Activated gamma-delta T cell treated with anti-CD3 and anti-CD28 coated beads, Interleukin-2, amount 50 U/mL, for 16 hours (primary cell): ENCODE data around the gene VPREB3.
A peak's percentile ranks its signal among the peaks of the same experiment; 100 is the strongest.

Source experiments
- DNase-seq: peaks from one replicate; pipeline ENCODE4 v3.0.0-alpha.2; 2020; ENCODE audit warnings: low read depth

The VPREB3 gene

DNA sequence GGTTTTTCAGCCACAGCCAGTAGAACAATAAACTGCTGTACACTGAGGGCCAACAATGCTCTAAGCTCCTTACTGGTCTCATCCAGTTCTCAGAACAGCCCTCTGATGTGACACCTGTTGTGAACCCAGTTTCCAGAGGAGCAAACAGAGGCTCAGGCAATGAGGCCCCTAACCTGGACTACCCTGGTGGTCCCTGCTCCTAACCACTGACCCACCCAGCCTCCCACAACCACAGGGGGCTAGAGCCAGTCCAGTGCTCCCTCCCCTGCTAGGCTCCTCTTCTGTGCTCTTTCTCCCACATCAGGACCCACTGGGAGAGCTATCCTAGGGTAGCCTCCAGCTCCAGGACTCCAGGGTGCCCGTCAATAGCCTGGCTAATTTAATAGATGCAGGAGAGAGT is 28.5 kb upstream of the VPREB3 start:
- DNase-seq, result no peak

DNA sequence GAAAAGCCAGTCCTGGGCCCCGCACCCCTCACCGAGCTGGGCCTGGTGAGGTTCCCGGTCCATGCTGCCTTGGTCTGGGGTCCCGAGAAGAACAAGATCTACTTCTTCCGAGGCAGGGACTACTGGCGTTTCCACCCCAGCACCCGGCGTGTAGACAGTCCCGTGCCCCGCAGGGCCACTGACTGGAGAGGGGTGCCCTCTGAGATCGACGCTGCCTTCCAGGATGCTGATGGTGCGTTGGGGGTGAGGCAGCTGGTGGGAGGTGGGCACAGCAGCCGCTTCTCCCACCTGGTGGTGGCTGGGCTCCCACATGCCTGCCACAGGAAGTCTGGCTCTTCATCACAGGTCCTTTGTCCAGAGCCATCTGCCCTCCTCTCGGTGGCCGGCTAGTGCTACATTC is 28.0 kb upstream of the VPREB3 start:
- DNase-seq, result no peak

DNA sequence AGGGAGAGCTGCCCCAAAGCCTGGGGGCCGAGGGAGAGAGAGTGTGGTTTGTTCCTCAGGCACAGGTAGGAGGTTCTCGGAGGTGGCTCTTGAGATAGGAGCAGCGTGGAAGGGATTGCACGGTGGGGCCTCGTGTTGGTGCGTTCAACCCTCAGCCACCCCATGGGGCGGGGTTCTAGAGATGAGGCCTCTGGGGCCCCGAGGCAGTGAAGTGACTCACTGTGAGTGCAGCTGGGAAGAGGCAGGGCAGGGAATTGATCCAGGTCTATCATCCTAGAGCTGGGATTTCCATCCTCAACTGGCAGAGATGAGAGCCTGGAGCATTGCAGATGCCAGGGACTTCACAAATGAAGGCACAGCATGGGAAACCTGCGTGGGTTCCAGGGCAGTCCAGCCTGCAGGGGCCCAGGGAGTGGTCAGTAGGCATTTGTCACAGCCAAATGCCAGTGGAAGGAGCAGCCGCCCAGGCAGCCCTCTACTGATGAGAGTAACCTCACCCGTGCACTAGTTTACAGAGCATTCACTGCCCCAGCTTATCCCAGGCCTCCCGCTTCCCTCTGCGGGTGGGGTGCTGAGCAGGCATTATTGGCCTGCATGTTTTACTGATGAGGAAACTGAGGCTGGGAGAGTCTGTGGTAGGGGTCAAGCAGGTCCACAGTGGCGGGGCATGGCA is 27.4 kb upstream of the VPREB3 start:
- DNase-seq, result no peak

DNA sequence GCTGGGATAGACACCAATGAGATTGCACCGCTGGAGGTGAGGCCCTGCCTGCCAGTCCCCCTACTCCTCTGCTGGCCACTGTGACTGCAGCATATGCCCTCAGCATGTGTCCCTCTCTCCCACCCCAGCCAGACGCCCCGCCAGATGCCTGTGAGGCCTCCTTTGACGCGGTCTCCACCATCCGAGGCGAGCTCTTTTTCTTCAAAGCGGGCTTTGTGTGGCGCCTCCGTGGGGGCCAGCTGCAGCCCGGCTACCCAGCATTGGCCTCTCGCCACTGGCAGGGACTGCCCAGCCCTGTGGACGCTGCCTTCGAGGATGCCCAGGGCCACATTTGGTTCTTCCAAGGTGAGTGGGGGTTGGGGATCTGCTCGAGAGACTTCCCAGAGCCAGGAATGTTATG is 26.8 kb upstream of the VPREB3 start:
- no peak for DNase-seq

DNA sequence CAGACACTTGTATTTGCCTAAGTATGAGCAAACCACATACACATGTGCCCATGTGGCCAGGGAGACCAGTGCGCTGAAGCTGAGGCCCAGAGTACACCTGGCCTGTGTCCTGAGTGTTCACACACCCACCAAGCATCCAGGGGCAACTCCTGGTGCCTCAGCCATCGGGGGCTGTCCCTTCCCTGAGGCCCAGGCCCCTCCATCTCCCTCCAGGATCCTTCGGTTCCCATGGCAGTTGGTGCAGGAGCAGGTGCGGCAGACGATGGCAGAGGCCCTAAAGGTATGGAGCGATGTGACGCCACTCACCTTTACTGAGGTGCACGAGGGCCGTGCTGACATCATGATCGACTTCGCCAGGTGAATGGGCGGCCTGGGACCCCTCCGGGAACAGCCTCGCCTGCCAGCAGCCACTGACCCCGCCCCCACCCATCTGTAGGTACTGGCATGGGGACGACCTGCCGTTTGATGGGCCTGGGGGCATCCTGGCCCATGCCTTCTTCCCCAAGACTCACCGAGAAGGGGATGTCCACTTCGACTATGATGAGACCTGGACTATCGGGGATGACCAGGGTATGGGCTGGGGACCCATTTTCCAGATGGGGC is 26.0 kb upstream of the VPREB3 start:
- no peak for DNase-seq

DNA sequence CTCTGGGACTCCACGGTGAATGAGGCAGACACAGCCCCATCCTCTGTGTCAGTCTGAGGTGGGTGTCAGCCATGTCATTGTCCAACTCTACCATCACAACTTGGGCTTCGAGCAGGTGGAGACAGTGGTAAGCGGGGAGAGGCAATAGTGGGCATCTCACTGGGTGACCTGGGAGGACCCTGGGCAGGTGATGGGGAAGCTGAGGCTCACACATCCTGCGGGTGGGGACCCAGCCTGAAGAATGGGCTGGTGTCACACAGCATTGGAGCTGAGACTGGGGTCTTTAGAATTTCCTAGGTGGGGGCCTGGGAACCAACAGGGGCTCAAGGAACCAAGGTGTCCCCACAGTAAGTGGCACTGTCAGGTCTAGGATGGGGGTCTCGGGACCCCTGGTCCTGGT is 25.5 kb upstream of the VPREB3 start:
- DNase-seq, result no peak

DNA sequence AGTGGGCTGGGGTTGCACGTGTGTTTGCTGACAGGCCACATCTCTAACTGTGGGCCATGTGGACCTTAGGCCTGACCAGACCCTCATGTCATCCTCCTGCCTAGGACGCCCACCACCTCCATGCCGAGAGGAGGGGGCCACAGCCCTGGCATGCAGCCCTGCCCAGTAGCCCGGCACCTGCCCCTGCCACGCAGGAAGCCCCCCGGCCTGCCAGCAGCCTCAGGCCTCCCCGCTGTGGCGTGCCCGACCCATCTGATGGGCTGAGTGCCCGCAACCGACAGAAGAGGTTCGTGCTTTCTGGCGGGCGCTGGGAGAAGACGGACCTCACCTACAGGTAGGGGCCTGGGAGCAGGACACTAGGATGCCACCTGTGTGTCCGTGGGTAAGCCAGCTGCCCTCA is 24.9 kb upstream of the VPREB3 start:
- DNase-seq, result no peak

DNA sequence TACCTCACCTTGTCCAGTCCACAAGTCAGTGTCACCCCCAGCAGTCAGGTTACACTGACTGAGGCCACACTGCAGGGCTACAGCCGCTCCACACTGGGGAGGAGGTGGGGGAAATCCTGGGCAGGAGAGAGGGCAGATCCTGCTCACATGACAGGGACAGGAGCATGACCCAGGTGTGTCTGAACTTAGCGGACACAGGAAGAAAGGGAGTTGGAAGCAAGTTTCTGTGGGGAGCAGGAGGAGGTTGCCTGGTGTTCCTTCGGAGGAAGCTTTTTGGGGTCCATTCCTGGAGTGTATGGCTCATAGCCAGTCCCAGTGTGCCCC is 24.3 kb upstream of the VPREB3 start:
- DNase-seq, result no peak

DNA sequence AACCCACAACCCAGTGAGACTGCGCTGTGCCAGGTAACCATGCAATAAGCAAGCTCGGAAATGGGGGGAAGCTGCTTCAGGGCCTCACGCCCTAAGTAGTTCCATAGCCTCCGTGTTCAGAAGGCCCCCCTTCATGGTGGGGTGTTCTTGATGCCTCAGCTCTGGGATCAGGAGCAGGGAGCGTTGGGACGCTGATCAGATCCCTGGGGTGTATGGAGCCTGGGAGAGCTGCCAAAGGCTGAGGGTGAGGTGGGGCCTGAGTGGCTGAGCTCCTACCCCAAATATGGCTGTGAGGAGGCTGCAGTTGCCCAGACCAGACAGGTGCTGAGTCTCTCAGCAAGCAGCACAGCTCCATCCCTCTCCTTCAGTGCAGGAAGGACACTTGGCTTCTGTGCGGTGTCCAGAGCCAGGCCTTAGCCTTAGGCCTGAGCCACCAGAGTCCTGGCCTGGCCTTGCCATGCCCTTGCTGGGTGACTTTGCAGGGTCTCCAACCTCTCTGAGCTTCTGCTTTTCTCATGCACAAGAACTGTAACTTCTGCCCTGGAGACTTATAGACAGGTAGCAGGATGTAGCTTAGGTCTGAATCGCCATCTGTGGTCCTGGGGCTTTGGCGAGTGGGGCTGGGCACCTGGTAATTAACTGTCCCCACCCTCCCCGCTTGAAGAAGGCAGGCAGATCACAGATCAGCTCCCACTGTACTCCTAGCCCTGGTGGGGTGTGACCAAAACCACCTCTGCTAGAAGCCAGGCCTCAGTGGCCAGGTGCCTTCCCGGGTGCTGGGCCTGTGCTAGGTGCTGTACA is 23.8 kb upstream of the VPREB3 start:
- no peak for DNase-seq

DNA sequence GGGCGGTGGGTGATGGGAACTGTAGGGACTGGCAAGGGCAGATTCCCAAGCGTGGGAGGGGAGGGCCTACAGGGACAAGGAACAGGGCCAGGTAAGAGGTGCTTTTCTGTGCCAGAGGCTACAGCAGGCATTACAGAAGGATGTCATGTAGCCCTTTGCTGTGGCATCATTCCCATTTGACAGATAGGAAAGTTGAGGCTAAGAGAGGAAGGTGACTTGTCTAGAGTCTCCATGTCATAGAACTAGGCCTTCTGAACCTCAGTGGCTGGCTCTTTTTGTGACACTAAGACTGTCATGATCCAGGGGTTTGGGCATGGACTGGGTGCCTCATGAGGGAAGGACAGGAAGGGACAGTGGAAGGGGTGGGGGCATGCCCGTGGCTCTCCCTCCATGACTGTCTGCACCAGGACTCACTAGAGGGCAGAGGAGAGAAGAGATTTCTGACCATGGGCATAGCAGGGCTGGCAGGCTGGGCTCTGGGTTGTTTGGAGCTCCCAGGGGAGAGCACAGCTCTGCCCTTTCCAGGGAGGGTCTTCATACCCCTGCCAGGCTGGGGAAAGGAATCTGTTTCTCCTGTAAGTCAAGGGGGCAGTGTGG is 21.7 kb upstream of the VPREB3 start:
- DNase-seq, result no peak

DNA sequence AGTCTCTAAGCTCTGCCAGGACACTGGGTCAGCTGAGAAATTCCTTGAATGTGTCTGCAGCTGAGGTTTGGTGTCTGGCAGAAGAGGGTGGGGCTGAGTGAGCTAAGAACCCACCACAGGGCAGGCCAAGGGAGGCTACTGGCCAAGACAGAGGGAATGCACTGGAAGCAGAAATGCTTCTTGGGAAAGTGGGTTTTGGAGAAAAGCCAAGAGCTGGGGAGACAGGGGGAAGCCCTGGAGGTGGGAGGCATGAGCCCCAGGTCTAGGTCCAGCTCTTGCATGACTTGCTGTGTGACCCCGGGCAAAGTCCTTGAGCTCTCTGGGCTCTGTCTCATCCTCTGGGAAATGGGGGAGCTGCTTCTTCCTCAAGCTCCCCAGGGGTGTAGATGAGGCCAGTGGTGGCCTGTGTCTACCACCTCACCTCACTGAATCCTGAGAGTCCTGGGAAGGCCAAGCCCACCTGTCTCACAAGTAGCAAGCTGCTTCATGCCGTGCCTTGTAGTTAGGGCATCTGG is 20.8 kb upstream of the VPREB3 start:
- no peak for DNase-seq

DNA sequence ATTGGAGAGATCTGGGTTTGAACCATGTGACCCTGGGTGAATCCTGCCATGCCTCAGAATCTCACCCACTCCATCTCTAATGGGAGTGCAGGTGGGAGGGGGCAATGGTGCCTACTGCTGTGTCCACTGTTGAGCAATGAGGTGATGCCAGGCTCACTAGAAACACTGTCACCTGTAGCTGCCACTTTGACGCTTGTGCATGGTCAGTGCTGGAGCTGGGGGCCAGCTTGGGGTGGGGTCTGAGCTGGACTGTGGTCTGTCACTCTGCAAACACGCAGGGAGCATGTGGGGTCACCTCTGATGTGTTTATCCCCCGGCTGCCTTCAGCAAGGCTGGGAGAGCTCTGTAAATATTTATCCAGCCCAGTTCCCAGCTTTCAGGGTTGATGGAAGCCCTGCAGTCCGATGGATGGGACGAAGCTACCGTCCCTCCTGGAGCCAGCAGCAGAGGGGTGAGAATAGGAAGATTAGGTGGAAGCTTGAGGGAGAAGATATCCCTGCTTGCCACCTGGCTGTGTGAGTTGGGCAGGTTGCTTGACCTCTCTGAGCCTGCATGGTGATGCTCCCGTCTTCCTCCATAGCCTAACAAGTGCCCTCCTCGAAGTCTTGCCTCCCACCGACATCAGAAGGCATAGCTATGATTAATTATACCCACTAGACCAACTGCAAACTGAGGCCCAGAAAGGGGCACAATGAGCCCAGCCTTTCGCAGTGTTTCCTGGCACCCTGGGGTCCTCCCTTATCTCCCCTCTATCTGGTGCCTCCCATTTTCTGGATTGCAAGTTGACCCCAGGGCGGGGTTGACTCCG is 20.1 kb upstream of the VPREB3 start:
- DNase-seq, result no peak

DNA sequence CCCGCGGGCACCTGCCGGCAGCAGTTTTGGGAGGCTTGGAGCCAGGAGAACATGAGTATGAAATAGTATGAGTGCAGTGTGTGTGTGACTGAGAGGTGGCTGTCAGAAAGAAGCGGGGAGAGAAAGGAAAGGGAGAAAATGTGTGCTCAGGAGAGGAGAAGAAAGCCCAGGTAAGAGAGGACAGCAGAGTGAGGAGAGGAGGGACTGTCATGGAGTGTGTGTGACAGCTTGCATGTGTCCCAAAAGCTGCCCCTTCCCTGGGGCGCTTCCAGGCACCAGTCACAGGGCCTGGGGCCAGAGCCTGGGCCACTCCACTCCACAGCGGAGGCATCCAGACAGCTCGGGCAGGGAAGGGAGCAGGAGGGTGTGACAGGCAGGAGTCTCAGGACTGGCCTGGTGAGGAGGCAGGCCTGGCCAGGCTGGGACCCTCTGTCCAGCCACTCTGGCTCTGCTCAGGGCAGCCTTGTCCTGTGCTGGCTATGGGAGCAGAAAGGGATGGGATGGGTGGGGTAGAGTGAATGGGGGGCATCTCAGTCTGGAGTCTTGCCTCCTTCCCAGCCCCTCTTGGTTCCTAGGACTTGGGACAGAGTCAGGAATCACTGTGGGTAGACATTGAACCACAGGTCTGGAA is 19.4 kb upstream of the VPREB3 start:
- no peak for DNase-seq

DNA sequence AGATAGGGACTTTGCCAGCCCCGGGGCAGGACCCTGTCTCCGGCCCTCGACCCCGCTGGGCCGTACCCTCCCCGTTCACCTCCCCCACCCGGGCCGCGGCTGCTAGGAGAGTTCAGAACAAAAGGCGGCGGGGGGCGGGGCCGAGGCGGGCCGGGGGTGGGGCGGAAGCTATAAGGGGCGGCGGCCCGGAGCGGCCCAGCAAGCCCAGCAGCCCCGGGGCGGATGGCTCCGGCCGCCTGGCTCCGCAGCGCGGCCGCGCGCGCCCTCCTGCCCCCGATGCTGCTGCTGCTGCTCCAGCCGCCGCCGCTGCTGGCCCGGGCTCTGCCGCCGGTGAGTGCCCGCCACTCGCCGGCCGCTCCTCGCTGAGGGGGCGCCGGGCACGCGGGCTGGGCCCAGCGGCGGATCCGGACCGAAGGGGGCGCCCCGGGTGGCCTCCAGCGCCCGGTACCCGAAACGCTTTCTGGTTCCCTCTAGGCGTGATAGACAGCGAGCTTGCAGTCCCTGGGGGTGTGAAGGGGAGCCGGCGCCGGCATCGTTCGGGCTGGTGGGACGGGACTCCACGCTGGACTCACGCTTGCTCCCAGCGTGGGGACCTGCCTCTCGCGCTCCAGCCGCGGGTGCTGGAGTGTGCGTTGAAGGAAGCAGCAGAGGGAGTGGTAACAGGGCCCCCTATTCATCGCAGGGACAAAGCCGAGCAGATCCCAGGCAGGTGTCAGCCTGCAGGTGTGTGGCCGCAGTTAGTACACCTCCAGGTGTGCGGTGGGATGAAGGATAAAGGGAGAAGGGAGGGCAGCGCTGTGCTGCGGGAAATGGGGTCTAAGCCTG is 18.6 kb upstream of the VPREB3 start, which contains the start of gene MMP11:
TSS of gene MMP11 (plus strand) at position 201 of the 825 bp plus-strand sequence. CDS start at position 223, 22 bp downstream.
- DNase-seq, result no peak

DNA sequence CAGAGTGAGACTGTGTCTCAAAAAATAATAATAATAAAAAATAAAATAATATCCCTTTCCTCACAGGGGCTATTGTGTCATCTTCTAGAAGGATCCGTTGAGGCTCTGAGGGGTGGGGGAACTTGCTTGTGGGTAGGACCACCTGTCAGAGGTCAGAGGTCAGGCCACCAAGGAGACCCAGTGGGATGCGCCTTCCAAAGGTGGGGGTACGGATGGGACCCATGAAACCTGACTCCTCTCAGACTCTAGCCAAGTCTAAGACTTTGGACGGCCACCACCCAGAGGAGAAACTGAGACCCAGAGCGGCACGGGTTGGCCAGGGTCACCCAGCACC is 18.1 kb upstream of the VPREB3 start:
- DNase-seq, result no peak

DNA sequence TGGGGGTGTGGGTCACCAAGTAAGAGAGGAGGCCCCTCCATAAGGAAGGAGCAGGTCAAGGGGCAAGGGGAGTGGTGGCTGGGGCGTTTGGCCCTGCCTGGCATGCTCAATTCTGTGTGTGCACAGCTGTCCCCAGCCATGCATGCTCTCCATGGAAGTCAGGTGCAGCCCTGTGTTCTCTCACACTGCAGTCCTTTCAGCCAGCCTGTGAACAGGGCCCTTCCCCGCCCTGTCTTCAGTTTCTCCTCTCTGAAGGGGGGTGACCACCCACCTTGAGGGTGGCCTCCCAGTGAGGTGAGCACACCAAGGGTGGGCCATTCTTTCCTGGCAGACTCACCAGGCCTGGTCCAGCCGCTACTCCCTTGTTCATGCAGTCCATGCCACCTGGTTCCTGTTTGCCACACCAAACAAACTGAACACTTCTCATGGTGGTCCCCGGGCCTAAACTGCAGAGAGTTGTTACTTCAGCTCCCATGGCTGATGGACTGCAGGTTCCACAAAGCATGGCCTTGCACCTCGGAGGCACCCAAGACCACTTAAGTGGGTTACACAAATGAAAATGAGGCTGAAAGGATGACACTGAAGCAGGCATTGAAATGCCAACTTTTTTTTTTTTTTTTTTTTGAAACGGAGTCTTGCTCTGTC is 15.2 kb upstream of the VPREB3 start:
- no peak for DNase-seq

DNA sequence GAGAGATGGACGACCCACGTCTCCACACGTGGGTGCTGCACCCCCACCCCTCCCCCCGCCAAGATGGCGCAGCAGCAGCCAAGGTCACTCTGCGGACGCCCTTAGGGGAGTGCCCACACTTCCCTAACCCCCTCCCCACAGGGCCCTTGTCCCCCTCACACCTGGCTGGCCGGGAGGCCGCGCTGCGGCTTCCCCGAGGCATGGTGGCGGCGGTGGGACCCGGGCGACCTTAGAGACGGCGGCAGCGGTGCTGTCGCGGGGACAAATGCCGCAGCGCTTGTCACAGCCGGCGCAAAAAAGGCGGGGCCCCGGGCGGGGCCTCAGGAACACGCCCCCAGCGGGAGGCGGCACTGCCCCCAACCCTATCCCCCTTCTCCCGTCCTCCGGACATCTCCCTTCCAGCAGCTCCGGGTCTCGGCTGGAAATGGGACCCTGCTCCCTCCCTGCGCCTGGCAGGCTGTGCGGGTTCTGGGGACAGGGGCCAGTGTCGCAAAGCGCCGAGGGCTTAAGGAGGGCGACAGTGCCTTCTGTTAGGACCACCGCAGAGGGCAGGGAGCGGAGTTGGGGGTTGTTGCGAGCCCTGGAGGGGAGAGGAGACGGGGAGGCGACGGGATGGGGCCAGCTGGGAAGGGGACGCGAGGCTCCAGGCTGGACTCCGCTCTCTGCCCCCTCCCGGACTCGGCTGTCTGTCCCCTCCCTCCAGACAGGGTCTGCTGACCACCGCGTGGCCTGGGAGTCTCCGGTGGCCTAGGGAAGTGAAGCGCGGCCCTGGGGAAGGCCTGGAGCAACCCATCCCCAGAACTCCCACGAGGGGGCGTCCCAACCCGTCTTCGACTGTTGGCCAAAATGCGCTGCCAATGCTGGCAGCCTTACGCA is 13.7 kb upstream of the VPREB3 start, which contains the start of gene CHCHD10:
TSS of gene CHCHD10 (minus strand) at position 300 of the 876 bp plus-strand sequence. CDS start at position 202, 98 bp downstream.
- peak; percentile 63 for DNase-seq

DNA sequence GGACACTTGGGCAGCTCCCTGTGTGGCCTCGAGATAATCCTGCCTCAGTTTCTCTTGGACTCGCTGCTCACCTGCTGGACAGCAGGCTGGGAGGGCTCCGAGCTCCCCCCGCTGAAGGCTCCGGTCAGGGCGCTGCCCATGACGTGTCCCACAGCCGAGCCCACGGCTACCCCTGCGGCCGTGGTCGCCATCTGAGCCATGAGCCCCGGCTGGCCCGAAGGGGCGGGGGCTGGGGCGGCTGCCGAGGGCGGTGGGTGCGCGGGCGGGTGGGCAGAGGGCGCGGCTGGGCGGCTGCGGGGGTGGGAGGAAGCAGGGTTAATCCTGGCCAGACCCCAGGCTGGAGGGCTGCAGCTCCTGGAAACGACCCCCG is 13.1 kb upstream of the VPREB3 start:
- DNase-seq, result no peak
